Fibroblast of skin of left quadriceps (primary cell): ENCODE data around the gene MCF2.
"Not testable (repeated sequence)": the region's sequence is repeated elsewhere in the genome, so short reads cannot be mapped to it uniquely, and the experiment has no call there.

Experiments
- DNase-seq, 2 experiments: peaks; one replicate each; pipeline ENCODE4 v3.0.0-alpha.2; 2013; ENCODE audit warnings: low read depth in 2 of 2

Gene MCF2, protein sequence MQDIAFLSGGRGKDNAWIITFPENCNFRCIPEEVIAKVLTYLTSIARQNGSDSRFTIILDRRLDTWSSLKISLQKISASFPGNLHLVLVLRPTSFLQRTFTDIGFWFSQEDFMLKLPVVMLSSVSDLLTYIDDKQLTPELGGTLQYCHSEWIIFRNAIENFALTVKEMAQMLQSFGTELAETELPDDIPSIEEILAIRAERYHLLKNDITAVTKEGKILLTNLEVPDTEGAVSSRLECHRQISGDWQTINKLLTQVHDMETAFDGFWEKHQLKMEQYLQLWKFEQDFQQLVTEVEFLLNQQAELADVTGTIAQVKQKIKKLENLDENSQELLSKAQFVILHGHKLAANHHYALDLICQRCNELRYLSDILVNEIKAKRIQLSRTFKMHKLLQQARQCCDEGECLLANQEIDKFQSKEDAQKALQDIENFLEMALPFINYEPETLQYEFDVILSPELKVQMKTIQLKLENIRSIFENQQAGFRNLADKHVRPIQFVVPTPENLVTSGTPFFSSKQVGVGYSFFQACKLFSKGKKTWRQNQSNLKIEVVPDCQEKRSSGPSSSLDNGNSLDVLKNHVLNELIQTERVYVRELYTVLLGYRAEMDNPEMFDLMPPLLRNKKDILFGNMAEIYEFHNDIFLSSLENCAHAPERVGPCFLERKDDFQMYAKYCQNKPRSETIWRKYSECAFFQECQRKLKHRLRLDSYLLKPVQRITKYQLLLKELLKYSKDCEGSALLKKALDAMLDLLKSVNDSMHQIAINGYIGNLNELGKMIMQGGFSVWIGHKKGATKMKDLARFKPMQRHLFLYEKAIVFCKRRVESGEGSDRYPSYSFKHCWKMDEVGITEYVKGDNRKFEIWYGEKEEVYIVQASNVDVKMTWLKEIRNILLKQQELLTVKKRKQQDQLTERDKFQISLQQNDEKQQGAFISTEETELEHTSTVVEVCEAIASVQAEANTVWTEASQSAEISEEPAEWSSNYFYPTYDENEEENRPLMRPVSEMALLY

DNA sequence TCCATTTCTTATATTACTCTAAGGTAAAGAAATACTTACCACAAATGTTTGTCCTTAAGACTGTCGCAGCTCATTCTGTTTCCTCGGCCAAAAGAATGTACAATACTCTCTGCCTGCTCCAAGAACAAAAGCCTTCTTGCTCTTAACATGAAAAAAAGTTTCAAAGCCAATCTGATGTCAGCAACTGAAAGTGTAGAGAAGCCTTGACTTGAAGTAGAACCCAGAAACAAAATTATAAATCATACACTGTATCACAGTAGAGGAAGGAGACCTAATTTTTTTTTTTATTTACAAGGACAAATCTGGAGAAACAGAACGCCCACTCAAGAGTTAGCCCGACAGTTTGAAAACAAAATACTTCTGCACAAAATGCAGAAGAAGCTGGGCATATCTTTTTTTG lies at the start of gene MCF2:
TSS of gene MCF2 (minus strand) at position 101 of the 400 bp plus-strand sequence. CDS start 56,423 bp downstream, outside the sequence.
- DNase-seq, result no peak

DNA sequence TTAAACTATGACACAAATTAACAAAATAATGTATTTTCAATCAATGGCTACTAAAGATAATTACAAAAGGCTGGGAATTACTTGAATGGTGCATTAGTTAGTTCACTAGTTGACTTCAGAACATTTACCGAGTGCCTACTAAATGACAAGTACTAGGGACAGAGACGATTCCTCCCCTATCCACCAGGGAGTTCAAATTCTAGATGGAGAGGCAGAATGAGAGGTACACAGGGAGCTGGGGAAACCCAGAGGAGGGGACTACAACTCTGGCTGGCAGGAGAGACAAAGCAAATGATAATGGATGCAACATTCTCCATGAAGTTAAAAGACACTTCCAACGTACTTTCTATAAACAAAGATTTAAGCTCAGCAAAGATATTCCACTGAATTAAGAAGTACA lies 43.1 kb upstream of the MCF2 start:
- no peak for DNase-seq

DNA sequence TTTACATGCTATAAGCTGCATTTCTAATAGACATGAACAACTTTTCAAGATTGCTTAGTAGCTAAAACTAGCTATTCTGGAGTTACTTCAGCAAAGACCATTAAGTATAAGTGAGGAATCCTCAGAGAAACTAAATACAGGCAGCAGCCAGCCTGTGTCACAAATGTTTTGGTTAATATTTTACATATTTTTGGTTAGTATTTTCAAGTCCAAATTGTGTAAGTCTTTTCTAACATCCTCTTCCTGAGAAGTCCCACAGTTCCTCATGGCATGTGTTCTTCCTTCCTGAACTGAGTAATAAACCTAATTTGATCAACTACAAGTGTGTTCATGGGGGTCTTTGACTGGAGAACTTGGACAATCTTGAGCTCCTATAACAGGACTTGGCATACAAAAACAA lies 42.4 kb upstream of the MCF2 start:
- peak in 1 of 2 experiments; percentile 4 for DNase-seq

DNA sequence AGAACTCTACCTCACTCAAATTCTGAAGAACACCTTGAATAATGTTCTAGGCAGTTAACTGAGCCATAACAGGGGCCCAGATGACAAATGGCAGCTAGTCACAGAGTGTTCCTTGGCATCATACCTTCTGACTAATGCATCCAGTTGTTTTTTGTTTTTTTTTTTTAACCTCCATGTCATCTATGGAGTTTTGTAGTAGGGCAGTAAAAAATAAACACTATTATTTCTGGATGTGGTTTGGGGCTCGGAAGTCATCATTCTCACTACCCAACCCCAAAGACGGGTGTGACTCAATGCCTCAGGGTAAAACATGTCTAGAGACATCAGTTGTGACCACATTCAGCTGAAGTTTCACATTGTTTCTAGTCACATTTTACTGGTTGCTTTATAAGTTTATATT lies 31.2 kb upstream of the MCF2 start:
- no peak for DNase-seq

DNA sequence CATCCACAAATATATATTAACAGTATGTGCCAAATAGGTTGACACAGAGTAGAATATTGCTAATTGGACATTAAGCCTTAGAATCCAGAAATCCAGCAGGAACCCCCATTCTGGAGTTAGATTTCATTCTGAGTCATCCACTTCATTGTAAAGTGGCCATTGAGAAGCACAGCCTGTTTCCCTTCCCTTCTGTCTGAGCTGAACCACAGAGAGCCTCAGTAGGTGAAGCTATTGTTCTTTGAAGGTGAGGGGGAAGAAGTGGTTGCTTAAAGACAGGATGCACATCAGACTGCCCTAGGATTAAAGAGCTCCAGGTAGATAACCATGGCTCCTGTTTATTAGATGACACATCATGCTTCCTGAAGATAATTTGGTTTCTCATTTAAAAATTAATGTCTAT lies 30.6 kb upstream of the MCF2 start:
- no peak for DNase-seq

DNA sequence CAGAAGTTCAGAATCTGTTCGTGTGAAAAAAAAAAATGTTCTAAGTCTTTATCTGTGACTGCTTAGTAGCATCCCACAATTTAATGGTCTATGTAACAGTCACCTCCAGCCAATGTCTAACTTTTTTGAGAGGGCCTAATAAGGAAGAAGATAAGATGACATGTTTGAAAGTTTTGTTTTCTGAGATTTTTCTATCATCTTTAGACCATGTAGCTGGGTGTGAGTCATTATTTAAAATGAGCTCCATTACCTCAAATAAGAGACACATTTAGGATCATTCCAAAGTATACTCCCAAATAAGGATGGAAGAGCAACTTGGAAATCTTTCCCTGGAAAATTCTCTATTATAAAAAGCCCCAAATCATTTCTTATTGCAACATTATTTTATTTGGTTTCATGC lies 28.2 kb upstream of the MCF2 start:
- DNase-seq, result no peak

DNA sequence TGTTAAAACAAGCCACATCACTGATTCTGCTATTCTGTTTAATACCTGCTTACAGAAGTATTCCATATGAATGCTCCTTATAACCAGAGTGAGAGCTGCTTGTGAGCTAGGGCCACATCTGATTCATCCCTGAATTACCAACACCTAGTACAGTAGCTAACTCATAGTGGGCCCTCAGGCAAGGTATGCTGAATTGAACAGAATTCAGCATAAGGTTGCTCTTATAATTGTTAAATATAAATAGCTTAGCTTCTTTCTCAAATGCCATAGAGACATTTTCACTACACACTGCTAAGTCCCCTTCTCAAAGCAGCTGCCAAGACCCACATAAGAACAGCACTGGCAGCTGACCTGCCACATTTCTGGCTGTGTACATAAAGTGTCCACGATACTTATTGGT lies 27.0 kb upstream of the MCF2 start:
- DNase-seq, result no peak

DNA sequence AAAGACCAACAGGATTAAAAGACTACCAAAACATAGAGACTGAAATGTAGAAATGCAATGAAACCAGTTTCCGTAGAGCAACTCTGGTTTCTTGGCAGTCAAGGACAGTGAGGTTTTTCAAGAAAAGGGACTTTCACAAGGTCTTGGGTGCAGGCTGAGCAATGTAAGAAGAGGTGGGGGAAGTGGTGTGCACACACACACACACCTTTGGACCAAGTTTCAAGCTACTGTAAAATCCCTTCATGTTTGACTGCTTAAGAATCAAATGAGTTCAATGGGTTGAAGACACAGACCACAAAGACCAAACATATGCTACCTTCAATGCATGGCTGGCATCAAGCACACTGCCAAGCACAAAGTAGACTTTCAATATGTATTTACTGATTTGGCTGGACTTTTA lies 17.8 kb upstream of the MCF2 start:
- no peak for DNase-seq

DNA sequence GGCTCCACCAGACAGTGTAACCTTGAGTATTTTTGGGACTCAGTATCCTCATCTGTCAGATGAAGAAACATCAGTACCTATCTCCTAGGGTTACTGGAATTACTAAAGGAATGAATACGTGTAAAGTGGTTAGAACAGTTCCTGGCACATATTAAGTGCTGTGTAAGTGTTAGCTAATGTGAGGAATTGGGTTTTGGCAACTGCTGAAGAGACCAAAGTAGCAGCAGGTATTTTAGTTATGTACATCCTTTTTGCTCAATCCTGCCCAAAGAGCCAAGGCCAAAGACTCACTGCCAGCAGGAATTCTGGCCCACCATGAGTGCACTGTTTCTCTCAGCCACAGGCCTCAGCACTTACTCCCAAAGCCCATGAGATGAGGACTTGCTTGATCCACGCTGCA lies 16.7 kb upstream of the MCF2 start:
- no peak for DNase-seq

DNA sequence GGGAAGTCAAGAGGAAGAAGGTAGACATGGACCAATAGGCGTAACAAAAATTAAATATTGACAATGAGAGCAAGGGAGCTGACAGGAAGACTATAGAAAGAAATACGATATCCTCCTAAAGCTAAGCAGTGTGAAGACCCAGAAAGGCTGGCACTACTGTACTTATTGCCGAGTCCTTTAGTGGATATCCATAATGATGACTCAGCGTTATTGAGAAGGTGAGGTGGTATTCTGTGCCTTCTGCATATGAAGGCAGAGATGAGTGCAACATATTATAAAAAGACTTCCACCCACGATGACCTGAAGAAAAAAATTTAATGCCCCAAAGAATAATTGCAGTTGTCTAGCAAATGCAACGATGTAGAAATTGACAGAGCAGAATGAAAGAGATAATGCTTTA lies 13.0 kb upstream of the MCF2 start:
- DNase-seq, result no peak

DNA sequence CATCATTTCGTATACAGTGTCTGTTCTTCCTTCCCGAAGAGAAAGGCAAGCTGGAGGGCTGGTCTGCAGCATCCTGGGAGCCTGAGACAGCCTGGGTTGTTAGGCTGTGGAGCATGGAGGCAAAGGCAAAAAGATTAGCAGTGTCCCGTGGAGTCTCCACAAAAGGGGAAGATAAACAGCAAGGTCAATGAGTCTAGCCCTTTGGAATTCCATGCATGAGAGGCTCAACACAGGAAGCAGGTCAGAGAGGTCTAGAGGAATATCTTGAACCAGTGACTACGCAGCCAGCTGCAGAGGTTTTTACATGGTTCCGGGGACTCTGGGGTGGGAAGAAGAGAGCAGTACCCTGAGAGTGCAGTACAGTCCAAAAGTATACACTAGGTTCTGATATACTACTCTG lies 12.2 kb upstream of the MCF2 start:
- DNase-seq, result peak in 1 of 2 experiments; percentile 3

DNA sequence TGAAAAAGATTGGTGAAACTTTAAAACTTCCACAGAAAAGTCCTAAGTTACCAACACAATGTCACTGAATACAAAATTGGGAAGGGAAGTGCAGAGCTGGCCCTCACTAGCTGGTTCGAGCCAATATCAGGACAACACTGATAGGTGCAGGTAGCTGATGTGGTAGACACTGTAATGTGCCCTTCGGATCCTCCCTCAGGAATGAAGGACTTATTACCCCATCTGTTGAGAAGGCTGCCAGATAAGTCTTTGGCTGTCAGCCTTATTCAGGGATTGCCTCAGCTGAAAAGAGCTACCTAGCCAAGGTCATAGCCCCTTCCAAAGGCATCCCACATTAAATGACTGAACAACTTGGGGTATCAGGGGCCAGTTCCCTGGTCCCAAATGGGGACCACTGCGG lies 5.3 kb downstream of the MCF2 start:
- DNase-seq, result no peak

DNA sequence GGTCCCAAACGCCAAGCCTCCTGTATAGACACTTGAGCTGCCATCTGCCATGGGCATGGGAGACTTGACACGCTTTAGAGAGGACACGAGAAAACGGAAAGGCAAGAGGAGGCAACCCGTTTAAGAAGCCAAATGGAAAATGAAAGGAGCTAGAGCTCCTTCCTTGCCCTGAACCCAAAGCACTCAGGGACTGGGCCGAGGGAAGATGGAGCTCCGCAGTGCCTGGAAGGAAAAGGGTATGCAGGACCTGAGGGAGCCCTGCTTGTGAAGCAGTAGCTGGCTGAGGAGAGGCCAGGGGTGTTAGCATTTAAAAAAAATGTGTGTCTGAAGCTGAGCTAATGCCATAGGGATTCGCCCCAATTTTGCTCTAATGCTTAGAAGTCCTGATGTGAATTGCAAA lies 15.1 kb downstream of the MCF2 start:
- no peak for DNase-seq

DNA sequence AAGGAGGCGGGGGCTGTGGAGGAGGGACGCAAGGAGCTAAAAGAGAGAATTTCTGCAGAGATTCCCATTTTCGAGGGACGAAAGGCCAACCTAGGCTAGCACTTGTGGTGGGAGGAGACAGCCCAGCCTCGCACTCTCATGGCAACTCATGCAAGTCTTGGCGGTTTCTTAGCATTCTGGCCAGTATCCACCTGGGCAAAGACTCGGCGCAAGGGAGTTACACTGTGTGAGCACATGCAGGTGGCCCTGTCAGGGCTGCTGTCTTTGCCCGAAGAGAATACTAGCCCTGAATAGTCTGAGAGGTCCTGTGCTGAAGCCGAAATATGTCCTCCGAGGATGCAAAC lies 15.5 kb downstream of the MCF2 start:
- no peak for DNase-seq

DNA sequence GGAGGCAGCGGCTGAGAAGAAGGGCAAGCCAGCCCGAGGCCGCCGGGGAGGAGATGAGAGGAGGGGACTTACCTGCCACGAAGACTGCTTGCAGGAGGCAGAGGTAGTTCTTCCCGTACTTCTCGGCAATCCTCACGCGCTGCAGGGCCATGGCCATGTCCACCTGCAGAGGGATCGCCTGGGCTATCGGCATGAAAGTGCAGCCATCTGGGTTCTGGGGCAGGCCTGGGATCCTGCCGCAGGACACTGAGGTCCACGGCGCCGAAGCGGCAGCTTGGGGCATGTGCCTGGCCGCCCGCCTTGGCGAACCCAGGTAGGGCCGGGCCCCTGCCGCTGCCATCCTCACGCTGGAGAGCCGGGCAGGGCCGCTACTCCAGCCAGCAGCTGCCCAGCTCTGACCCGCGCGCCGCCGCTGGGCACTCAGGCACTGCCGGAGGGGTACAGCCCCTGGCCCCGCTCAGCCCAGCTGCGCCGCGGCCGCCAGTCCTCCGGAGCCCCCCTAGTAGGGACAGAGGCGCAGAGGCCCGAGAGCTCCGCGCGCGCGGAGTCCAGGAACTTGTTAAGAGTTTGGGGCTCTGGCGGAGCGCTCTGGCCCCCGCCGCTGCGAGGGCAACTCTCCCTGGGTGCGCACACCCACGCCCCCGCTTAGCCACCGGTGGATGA lies 16.0 kb downstream of the MCF2 start:
- no peak for DNase-seq

DNA sequence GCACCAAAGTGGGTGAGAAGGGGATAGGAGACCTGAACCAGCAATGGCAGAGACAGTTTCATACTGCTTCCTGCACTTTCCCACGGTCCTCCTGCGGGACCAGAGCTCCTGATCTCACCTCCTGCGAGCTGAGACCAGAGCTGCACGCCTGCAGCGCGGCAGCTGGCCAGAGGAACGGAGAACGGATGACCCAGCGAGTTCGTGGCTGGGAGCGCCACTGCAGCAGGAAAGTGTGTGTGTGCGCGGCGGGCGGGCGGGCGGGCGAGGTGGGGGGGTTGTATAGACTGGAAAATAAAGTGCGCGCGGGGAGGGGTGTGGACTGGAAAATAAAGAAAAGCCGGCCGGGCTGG lies 16.5 kb downstream of the MCF2 start:
- no peak for DNase-seq

DNA sequence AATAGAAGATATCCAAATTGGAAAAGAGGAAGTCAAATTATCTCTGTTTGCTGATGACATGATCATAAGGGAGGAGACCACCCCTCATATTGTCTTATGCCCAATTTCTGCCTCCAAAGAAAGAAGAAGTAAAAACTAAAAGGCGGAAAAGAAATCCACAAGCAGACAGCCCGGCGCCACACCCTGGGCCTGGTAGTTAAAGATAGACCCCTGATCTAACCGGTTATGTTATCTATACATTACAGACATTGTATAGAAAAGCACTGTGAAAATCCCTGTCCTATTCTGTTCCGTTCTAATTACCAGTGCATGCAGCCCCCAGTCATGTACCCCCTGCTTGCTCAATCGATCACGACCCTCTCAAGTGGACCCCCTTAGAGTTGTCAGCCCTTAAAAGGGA lies 22.8 kb downstream of the MCF2 start:
- DNase-seq, result not testable (repeated sequence)

DNA sequence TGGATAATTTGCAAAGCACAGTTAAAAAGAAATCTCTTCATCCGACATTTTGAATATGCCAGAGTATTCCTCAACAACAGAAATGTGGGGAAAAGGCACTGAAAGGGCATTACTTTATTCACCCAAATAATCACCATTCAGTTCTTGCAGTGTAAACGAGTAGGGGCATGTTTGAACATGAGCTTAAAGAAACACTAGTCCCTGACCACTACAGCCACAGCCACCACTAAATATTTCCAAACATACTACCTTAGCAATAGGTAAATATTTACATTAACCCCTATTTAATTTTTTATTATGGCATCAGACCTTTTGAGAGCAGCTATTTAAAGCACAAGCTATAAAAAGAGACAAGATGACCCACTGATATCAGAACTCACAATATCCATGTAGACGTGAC lies 27.6 kb downstream of the MCF2 start:
- DNase-seq, result no peak

DNA sequence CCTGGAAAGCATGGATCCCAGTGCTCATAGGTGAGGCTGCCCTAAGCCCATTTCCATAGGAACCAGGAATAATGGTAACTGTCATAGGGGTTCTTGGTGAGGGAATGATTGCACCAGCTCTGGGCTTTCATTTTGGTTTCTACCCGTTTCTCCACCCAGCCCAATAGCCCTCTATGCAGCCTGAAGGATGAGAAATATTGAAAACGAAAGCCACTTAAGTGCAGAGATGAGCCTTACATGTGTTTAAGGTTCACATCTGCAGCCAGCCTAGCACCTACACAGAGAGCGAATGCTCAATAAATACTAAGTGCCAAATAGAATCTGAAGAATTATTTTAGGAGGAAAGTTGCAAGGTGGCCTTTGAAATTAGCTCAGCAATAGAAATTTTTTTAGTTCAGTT lies 60.4 kb downstream of the MCF2 start:
- no peak for DNase-seq

DNA sequence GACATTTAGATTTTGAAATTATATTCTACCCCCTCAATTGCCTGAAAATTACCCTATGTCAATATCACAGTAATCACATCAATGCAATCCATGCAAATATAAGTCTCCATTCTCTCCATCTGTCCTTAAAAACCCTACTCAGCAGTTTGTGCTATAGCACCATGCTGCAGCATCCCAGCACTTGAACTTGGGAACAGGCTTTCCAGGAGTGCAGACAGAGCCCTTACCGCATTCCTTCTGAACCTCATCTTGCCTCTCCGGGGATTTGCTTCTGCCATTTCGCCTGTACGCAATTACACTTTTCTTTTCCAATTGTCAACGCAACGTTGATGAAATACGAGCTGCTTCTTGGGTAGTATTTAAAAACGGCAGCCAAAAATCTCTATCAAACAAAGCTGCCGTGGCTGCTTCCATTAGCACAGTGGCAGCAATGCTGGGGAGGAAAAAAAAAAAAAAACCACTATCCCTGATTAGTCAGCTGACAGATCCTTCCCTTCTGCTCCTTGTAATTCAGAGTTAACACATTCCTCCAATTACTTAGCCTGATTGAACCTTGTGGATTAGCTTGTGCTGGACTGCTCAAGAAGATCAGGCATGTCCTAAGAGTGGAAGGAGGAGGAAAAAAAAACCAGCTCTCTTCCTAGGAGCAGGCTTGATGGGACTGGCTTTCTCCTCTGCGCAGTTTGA lies 65.6 kb downstream of the MCF2 start:
- peak in 1 of 2 experiments; percentile 0 for DNase-seq

DNA sequence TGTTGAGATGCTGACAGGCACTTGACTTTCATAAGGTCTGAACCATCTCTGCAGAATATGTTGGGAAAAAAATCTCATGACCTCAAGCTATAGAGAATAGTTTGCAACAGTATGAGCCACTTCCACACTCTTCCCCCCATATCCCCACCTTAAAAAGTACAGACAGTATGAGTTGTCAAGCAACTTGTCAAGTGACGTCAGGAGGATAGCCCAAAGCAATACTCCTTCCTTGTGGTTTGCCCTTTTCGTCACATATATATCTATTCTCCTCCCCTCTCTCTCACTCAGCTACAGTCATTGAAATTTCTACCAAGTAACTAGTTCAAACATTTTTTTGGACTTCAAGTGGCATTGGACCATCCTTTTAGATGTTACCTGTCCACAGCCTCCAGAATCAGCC lies 67.7 kb downstream of the MCF2 start:
- no peak for DNase-seq

DNA sequence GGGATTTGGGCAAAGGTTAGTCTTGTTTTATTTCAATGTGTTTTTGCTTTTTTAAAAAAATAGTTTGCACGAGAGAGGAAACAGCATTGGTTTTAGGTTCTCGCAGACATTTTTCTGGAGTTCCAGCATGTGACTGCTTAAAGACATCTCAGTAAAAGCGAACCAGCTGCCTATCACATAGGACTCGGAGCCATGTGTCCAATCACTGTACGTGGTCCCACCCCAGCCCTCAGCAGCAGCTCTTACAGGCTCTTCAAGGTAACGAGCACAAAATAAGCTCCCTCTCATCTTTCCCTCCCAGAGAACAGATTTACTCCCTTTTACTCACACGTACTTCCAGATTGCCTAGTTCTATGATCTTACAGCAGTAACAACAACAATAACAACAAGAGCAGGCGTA lies 68.7 kb downstream of the MCF2 start:
- DNase-seq, result no peak
